T-helper 2 cell (primary cell): ENCODE results near the gene ABCB6.
"Not testable (repeated sequence)": the region's sequence is repeated elsewhere in the genome, so short reads cannot be mapped to it uniquely, and the experiment has no call there.

Source experiments
- DNase-seq, 5 experiments: peaks; one replicate each; pipeline versions ENCODE4 v3.0.0 to v3.0.0-alpha.2; 2012 to 2022

The ABCB6 gene

DNA sequence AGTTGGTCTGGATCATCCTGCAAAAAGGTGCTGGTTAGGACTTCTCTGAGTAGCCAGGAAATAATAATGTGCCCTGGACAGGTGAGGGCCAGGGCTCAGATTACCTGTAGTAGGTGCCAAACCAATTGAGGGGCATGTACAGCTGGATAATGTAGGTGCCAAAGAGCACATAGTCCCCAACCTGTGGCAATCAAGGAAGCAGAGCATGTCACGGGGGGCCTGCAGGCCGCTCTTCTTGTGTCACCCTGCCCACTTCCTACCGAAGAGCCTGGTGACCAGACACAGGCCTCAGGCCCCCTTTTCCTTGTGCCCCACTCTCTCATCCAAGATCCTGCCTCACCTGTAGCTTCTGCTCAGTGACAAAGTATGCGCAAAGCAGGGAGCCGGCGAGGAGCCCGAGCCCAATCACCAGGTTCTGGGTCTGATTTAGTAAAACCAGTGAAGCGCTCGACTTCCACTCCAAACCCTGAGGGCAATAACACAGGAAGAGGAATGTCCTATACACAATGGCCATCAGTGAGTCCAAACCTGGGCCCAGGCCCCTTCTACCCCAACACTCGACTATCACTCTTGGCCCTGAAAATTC is 5.2 kb downstream of the ABCB6 start:
- DNase-seq, result no peak

DNA sequence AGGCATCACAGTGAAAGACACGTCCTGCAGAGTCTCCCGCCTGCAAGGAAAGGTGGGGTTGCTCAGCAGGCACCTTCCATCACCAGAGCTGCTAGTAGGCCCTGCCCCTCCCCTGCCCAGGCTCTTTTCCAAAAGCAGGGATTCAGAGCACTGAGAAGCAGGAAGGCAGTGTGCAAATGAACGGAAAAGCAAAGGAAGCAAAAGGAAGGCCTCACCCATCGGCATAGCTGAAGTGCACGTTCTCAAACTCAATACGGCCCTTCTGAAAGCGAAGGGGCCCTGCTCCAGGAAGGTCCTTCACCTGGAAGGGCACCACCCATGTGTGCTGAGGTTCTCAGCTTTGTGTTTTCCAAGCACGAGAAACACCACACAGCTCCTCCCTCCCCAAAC is 5.7 kb downstream of the ABCB6 start:
- DNase-seq, result no peak

DNA sequence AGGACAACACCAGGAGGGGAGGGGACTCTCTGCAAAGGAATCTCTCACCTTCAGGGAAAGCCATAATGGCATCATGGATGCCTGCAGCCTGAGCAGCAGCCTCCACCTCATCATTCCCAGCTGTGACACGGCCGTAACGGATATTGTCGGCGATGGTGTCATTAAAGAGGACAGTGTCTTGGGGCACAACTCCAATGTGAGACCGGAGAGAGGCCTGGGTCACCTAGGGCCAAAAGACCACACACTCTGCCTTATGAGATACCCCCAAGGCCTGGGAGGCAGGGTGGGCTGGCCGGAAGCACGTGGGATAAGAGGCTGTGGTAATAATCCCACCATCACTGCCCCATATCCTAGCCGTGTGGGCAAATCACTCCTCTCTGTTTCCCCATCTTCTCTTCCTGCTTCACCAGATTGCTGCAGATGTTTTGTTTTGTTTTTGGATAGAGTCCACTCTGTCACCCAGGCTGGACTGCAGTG is 7.8 kb downstream of the ABCB6 start:
- no peak for DNase-seq

DNA sequence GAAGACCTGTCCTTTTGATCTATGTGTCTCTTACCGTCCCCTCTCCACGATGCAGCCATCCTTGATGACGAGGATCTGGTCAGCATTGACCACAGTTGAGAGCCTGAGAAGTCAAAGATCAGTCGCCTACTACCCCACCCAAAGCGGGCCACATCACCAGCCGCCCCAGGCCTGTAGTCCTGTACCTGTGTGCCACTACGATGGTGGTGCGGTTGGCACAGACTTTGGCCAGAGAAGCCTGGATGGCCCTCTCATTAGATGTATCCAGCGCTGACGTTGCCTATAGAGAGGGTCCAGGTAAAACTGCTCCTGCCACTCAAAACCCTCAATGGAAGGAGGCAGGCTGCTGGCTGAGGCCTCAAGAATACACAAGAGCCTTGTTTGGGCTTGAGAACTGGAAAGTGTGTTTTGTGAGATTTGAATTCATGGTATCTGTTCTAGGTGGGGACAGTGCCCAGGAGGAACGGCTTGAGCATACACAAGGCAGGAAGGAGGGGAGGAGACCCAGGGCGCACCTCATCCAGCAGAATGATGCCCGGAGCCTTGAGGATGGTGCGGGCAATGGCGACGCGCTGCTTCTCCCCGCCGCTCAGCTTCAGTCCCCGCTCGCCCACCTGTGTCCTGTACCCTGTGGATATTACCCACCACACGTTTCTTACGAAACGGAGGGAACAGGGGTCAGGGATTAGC is 8.4 kb downstream of the ABCB6 start:
- no peak for DNase-seq

DNA sequence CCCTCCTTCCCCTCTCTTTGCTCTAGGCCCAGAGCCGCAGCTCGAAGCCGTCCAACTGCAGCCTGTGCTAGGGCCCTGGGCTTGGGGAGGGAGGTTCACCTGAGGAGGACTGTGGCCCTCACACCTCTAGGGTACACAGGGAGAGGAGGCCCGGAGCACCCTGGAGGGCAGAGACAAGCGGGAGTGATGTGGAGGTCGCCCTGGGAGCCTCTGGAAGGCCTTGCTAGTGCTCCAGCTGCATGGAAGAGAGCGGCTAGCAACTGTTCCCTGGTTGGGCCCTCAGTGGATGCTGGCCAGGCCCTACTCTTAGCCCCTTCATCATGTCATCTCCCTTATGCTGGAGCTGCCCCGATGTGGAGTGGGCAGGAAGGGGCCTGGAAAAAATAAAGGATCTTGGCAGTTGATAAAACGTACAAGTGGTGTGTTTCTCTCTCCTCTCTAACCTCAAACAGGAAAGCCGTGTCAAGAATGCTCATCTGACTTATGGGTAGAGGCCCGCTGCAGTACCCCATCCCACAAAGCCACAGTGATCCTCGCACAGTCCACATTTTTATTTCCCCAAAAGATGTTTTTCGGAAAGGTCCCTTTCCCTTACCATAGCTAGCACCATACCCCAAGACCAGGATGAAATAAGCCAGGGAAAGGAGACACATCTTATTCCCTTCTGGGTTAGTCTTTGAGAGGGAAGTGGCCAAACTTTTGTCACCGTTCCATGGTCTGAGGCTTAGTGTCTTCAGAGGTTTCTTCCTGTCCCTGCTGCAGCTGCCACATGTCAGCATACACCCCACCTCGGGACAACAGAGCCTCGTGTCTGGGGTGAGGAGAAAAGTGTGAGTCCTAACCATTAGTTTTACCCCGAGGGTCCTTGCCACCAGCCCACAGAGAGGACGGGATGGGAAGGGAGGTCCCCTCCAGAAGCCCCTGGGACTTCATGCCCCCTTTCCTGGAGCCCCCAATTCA is 9.2 kb downstream of the ABCB6 start:
- DNase-seq, result no peak

DNA sequence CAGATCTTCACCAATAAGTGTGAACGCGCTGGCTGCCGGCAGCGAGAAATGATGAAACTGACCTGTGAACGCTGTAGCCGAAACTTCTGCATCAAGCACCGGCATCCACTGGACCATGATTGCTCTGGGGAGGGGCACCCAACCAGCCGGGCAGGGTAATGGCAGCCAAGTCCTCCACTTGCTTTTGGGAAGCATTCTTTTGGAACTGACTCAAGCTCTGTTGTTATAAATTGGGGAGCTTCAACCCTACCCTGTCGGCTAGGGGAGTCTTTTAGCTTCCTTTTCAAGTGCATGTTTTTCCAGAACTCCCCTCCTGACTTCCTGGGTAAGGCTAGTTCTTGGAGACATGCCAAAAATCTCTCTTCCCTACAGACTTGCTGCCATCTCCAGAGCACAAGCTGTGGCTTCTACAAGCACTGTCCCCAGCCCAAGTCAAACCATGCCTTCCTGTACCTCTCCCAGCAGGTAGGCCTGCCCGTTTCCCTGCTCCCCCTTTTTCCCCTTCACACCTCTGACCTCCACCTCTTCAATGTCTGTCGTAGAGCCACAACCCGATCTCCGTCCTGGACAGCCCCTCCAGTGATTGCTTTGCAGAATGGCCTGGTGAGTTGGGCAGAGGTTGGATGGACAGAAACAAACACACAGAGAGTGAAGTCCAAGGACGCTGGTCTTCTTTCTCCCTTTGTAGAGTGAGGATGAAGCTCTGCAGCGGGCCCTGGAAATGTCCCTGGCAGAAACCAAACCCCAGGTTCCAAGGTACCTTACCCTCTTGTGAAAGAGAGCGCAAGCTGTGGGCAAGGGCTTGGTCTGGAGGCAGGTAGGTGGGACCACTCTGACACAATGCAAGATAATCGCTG is 10.6 kb downstream of the ABCB6 start:
- DNase-seq, result no peak

DNA sequence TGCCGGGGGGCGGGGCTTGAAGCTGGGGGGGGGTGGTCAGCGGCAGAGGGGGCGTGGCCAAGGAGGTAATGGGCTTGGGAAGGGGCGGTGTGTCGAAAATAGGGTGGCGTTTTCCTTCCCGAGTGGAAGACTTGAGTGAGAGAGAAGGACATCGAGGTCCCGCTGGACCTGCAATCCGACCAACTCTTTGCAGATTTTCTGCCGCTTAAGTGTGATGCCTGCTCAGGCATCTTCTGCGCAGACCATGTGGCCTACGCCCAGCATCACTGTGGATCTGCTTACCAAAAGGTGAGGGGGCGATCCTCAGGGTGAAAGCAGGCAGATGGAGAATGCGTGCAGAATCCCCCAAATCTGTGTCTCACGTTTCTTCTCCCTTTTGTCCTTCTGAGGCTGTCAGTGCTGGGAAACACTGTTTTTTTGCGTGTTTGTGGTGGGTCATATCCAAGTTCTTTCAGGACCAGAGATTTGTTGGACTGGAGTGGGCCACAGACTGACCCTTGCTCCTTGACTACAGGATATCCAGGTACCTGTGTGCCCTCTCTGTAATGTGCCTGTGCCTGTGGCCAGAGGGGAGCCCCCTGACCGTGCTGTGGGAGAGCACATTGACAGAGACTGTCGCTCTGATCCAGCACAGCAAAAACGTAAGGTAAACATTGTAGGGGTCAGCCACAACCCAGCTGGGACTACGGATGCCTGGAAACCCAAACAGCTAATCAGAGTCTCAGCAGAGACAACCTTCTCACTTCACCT is 11.4 kb downstream of the ABCB6 start:
- DNase-seq, result no peak

DNA sequence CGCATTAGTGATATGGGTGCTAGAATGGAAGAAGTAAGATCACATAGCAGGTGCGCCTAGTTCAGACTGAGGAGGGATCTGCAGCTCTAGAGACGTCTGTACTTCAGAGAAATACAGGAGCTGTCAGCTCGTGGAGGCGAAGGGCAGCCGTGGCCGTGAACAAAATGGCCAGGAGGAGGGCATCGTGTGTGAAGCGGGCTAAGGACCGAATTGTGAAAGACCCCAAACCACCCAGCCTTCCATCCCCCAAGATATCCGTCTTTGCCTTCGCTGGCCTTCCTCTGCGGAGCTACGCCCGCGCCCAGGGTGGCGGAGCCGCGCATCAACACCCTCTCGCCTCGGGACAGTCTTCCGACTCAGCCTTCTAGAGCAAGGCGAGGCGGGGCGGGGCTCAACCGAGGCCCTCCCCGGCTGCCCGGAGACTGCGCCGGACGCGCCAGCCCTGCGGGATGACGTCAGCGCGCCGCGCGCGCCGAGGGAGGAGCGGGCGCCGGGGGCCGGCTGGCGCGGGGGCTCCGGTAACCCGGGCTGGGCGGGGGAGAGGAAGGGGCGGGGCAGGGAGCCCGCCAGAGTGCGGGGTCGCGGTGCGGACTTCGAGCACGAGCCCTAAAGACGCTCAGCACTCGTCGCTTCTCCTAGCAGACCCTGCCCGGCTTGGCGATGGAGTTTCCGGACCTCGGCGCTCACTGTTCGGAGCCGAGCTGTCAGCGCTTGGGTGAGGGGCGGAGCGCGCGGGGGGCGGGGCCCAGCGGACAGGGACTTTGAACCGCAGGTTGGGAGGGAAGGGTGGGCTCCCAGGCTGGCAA is 12.2 kb downstream of the ABCB6 start, which contains the start of gene ZFAND2B:
Gene ZFAND2B (plus strand): TSS at position 455 of the 806 bp plus-strand sequence. CDS start 206 bp downstream, at position 661.
- DNase-seq, result peak; percentile 90 to 96 (median 94)

DNA sequence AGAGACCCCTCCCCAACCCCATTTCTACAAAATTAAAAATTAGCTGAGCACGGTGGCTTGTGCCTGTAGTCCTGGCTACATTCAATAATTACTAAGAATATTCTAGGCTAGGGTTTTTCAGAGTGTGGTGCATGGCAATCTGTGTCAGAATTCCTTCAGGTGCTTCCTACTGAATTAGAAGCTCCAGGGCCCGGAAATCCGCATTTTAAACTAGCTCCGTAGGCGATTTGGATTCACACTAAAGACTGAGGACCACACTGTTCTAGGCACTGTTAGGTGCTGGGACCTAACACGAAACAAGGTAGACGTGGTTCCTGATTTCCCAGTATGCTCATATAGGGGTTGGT is 12.8 kb downstream of the ABCB6 start:
- DNase-seq, result no peak

DNA sequence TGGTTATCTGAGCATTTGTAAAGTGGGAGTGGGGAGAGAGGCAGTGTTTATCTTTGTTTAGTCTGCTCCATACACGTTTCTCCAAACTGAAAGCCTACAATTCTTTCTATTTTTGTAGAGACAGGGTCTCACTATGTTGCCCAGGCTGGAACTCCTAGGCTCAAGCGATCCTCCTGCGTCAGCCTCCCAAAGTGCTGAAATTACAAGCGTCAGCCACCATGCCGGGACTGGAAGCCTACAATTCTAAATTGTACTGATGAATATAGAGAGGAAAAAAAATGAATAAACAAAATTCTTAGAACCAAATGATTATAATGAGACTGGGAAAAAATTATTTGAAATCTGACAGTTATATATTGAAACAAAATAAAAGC is 13.6 kb downstream of the ABCB6 start:
- DNase-seq, result no peak

DNA sequence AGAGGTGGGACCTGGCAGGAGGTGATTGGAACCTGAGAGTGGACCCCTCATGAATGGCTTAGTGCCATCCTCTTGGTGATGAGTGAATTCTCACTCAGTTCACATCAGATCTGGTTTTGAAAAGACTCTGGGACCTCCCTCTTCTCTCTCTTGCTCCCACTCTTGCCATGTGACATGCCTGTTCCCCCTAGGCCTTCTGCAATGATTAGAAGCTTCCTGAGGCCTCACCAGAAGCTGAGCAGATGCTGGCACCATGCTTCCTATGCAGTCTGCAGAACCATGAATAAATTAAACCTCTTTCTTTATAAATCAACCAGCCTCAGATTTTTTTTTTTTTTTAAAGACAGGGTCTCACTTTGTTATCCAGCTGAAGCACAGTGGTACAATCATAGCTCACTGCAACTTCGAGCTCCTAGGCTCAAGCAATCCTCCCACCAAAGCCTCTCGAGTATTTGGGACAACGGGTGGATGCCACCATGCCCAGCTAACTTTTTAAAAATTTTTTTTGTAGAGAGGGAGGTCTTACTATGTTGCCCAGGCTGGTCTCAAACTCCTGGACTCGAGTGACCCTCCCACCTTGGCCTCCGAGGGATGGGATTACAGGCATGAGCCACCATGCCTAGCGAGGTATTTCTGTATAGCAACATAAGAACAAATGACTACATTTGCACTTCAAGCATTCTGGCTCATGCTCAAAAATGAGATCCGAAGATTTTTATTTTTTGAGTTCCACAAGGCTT is 14.2 kb downstream of the ABCB6 start:
- DNase-seq, result no peak

DNA sequence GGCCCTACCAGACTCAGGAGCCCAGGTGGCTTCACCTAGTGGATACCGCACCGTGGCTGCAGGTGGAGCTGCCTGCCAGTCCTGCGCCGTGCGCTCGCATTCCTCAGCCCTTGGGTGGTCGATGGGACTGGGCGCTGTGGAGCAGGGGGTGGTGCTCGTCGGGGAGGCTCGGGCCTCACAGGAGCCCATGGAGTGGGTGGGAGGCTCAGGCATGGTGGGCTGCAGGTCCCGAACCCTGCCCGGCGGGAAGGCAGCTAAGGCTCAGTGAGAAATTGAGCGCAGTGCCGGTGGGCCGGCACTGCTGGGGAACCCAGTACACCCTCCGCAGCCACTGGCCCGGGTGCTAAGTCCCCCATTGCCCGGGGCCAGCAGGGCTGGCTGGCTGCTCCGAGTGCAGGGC is 17.4 kb downstream of the ABCB6 start:
- DNase-seq, result not testable (repeated sequence)

DNA sequence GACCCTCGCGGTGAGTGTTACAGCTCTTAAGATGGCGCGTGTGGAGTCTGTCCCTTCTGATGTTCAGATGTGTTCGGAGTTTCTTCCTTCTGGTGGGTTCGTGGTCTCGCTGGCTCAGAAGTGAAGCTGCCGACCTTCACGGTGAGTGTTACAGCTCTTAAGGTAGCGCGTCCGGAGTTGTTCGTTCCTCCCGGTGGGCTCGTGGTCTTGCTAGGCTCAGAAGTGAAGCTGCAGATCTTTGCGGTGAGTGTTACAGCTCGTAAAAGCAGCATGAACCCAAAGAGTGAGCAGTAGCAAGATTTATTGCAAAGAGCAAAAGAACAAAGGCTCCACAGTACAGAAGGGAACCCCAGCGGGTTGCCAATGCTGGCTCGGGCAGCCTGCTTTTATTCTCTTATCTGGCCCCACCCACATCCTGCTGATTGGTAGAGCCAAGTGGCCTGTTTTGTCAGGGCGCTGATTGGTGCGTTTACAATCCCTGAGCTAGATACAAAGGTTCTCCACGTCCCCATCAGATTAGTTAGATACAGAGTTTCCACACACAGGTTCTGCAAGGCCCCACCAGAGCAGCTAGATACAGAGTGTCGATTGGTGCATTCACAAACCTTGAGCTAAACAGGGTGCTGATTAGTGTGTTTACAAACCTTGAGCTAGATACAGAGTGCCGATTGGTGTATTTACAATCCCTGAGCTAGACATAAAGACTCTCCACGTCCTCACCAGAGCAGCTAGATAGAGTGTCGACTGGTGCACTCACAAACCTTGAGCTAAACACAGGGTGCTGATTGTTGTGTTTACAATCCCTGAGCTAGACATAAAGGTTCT is 18.0 kb downstream of the ABCB6 start:
- peak in 2 of 5 experiments; percentile 41 to 42 for DNase-seq

DNA sequence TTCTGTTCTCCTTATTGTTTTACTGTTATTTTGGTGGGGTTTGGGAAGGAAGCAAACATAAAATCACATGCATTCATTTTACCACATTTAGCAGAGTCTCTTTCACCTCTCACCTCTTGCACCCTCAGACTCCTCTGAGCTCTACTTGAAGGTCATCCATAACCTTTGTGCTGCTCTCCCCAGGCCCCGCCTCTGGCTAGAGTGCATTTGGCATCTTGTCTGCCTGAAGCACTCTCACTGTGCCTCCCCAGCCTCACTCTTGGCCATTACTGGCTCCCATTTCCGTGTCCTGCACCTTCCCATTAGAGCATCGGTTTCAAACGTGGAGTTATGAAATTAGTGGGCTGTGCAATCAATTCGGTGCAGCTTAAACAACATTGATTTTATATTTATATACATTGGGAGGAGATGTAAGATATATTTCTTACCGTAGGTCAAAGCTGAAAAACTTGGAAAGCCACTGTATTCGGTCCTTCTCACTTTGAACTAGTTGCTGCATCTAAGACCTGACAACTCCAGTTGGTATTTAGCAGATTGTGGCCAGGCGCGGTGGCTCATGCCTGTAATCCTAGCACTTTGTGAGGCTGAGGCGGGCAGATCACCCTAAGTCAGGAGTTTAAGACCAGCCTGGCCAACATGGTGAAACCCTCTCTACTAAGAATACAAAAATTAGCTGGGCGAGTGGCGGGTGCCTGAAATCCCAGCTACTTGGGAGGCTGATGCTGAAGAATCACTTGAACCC is 19.1 kb downstream of the ABCB6 start:
- DNase-seq, result no peak

DNA sequence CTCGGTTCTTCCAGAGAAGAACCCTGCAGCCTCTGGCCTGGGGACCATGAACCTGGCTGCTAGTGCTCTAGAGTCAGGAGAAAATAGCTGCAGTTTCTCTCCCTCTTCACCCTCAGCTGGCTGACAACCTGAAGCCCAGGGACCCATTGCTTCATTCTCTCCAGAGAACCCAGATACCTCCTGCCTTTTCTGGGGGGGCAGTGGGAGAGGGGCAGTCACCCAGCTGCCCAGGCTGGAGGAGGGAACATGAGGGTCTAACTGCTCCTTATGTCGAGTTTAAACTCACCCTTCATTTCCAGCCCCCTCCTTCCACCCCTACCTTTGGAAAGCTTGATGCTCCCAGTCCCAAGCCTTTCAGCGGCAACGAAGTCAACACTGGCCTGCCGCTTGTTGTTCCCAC is 19.8 kb downstream of the ABCB6 start:
- no peak for DNase-seq

DNA sequence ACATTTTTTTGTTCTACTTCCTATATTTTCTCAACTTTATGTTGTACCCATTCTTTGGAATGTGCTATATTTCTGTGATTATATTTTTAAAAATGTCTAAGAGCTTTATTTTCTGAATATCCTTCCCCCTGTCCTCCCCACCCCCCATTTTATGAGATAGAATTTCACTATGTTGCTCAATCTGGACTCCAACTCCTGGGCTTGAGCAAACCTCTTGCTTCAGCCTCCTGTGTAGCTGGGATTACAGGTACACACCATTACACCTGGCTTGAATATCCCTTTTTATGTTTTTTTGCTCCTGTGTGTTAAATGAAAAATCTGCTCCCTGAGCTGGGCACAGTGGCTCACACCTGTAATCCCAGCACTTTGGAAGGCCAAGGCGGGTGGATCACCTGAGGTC is 21.4 kb downstream of the ABCB6 start:
- no peak for DNase-seq

DNA sequence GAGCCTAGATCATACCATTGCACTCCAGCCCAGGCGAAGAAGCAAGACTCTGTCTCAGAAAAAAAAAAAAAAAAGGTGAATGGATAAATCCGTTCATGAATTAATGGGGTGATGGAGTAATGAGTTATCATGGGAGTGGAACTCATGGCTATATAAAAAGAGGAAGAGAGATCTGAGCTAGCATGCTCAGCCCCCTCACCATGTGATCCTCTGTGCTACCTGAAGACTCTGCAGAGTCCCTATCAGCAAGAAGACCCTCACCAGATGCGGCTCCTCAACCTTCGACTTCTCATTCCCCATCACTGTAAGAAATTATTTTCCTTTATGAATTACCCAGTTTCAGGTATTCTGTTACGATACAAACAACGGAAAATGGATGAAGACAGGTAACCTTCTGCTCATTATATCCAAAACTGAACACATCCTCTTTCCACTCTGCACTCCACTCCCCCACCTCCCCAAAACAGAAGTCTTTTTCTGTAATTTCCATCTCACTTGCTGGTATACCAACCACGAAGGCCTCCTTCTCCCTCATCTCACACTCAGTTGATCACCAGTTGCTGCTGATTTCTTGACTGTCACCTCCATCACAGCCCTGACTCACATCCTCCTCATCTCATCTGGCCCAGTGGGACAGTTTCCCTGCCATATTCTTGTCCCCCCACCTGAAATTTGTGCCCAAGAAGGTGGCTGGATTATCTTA is 31.9 kb downstream of the ABCB6 start:
- DNase-seq, result no peak

DNA sequence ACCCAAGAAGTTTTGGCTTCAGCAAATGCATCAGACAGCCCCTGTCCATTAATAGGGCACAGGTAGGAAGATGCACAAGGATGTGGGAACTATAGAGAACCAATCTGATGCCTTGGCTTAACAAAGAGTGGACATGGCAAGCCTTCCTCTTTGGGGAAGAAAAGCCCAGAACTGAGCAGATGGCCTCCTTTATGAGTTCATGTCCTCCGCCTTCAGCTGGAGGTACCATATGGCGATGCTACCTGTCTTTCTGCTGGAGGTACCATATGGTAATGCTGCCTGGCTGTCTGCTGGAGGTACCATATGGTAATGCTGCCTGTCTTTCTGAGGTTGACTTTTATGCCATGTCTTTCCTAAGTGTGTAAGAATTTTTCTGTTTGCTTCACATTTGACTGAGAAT is 34.6 kb downstream of the ABCB6 start:
- no peak for DNase-seq
